ENCODE results near the gene HDGFL1. TPM values are rescaled to one million over a fixed set of nuclear protein-coding genes. Genes with fewer than 3 reads are reported as not detected.

HDGFL1 gene
- total RNA-seq (not detected in 2 replicates), polyA plus RNA-seq (not detected in 2 replicates), polyA minus RNA-seq (ENCODE audit: low replicate concordance) (not detected in 2 replicates)
- polyA plus RNA-seq (2012): not detected in 2 replicates

DNA sequence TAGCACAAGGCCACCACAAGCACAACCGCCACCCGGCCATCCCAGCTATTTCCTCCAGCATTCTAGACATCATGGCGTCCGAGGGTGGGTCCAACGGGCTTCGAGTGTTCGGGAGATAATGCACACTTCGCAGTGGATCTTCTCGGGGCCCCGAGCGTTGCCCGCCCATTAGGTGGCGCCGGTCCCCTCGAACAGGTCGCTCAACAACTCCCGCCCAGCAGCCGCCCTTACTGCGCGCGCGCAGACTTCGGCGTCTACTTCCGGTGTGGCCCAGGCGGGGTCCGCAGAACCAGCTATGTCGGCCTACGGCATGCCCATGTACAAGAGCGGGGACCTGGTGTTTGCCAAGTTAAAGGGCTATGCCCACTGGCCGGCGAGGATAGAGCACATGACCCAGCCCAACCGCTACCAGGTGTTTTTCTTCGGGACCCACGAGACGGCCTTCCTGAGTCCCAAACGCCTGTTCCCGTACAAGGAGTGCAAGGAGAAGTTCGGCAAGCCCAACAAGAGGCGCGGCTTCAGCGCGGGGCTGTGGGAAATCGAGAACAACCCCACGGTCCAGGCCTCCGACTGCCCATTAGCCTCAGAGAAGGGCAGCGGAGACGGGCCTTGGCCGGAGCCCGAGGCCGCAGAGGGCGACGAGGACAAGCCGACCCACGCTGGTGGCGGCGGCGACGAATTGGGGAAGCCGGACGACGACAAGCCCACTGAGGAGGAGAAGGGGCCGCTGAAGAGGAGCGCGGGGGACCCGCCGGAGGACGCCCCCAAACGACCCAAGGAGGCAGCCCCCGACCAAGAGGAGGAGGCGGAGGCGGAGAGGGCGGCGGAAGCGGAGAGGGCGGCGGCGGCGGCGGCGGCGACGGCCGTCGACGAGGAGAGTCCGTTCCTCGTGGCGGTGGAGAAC, at the start of gene HDGFL1:
Gene HDGFL1 (plus strand): TSS at position 286 of the 904 bp plus-strand sequence. CDS start 10 bp downstream, at position 296.
- no peaks in the 10 kb centered on the region for H3K36me3 ChIP-seq (ENCODE audit: control insufficient read depth, insufficient read depth, low read length)
- H3K27me3 ChIP-seq (ENCODE audit: control insufficient read depth, insufficient read depth, low read length): no peaks in the 10 kb centered on the region
- no peaks in the 10 kb centered on the region for H3K4me1 ChIP-seq (ENCODE audit: control insufficient read depth, extremely low read depth, insufficient read depth, low read length)
- no peak for DNase-seq (ENCODE audit: low read depth in 2 of 2)
- no peak within 1 kb of the TSS for H3K9ac ChIP-seq (ENCODE audit: insufficient read depth, low read length)
- no peak within 1 kb of the TSS for H3K4me3 ChIP-seq (replicated peaks in 1 of 4; ENCODE audit: control extremely low read depth in 1 of 4, insufficient read depth in 1 of 4, low read depth in 3 of 4, low read length in 4 of 4)
- H3K79me2 ChIP-seq (ENCODE audit: control insufficient read depth, insufficient read depth, low read length): no peaks in the 10 kb centered on the region
- H3K4me2 ChIP-seq (ENCODE audit: extremely low read depth, insufficient read depth, low read length): no peak within 1 kb of the TSS
- H3K27ac ChIP-seq (ENCODE audit: insufficient read depth, low read length): no peak within 1 kb of the TSS
- H4K20me1 ChIP-seq (ENCODE audit: control insufficient read depth, extremely low read depth, insufficient read depth, low read length): no peaks in the 10 kb centered on the region
- no peaks in the 10 kb centered on the region for H3K9me3 ChIP-seq (ENCODE audit: control insufficient read depth, insufficient read depth, low read depth, low read length)
- H2AFZ ChIP-seq (ENCODE audit: low read length): no peak within 1 kb of the TSS
- TF ChIP-seq EZH2 (IDR thresholded peaks at IDR 0.05; ENCODE audit: low read length, missing control alignments): no peak
- TF ChIP-seq, protein P1, sequence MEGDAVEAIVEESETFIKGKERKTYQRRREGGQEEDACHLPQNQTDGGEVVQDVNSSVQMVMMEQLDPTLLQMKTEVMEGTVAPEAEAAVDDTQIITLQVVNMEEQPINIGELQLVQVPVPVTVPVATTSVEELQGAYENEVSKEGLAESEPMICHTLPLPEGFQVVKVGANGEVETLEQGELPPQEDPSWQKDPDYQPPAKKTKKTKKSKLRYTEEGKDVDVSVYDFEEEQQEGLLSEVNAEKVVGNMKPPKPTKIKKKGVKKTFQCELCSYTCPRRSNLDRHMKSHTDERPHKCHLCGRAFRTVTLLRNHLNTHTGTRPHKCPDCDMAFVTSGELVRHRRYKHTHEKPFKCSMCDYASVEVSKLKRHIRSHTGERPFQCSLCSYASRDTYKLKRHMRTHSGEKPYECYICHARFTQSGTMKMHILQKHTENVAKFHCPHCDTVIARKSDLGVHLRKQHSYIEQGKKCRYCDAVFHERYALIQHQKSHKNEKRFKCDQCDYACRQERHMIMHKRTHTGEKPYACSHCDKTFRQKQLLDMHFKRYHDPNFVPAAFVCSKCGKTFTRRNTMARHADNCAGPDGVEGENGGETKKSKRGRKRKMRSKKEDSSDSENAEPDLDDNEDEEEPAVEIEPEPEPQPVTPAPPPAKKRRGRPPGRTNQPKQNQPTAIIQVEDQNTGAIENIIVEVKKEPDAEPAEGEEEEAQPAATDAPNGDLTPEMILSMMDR (conservative IDR thresholded peaks at IDR 0.05 in 1 of 2, IDR thresholded peaks at IDR 0.05 in 1 of 2; ENCODE audit: low read depth in 1 of 2, low read length in 2 of 2): no peak

DNA sequence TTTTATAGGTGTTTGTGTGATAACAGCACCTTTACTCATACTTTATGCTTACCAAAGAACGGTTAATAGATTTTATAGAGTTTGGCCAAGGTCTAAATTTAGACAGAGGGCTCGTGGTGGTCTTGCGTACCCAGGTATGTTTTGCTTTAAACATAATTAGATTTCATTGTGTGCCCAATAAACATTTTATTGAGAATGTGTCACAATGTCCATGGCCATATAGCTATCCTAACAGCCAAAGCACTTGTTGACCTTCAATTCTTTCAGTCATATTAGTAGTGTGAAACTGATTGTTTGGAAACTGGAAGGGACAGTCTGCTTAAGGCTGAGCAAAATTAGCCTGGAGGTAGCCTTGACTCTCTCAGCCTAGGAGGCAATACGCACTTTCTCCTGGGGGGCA, 48.3 kb upstream of the HDGFL1 start:
- DNase-seq (ENCODE audit: low read depth in 2 of 2): no peak
- no peak overlapping the region for H2AFZ ChIP-seq (ENCODE audit: low read length)
- no peaks in the 10 kb centered on the region for H3K4me1 ChIP-seq (ENCODE audit: control insufficient read depth, extremely low read depth, insufficient read depth, low read length)
- no peaks in the 10 kb centered on the region for H4K20me1 ChIP-seq (ENCODE audit: control insufficient read depth, extremely low read depth, insufficient read depth, low read length)
- H3K79me2 ChIP-seq (ENCODE audit: control insufficient read depth, insufficient read depth, low read length): no peaks in the 10 kb centered on the region
- H3K27me3 ChIP-seq (ENCODE audit: control insufficient read depth, insufficient read depth, low read length): no peaks in the 10 kb centered on the region
- no peak overlapping the region for H3K27ac ChIP-seq (ENCODE audit: insufficient read depth, low read length)
- no peak for TF ChIP-seq EZH2 (IDR thresholded peaks at IDR 0.05; ENCODE audit: low read length, missing control alignments)
- TF ChIP-seq, protein P1 (conservative IDR thresholded peaks at IDR 0.05 in 1 of 2, IDR thresholded peaks at IDR 0.05 in 1 of 2; ENCODE audit: low read depth in 1 of 2, low read length in 2 of 2): no peak
- no peaks in the 10 kb centered on the region for H3K9me3 ChIP-seq (ENCODE audit: control insufficient read depth, insufficient read depth, low read depth, low read length)
- no peak overlapping the region for H3K4me2 ChIP-seq (ENCODE audit: extremely low read depth, insufficient read depth, low read length)
- no peak overlapping the region for H3K9ac ChIP-seq (ENCODE audit: insufficient read depth, low read length)
- no peak overlapping the region for H3K4me3 ChIP-seq (replicated peaks in 1 of 4; ENCODE audit: control extremely low read depth in 1 of 4, insufficient read depth in 1 of 4, low read depth in 3 of 4, low read length in 4 of 4)
- H3K36me3 ChIP-seq (ENCODE audit: control insufficient read depth, insufficient read depth, low read length): no peaks in the 10 kb centered on the region

DNA sequence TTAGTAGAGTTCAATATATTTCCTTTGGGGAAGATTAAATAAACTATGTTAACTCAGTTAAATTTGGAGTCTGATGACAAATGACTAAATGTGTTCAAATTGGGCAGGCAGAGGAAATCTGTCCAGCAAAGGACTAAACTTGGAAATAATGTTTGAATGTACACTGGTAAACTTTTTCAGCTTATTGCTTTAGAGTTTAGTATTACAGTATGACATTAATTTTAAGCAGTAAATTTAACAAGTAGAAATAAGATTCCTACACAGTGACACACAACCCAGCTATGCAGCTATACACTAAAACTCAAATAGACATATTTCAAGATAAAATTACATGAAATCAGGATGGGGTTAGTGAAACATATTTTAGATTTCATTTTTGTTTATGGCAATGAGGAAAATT, 42.6 kb upstream of the HDGFL1 start:
- Histone ChIP-seq H3K36me3 (ENCODE audit: control insufficient read depth, insufficient read depth, low read length) (no peaks in the 10 kb centered on the region), H3K27ac (ENCODE audit: insufficient read depth, low read length) (no peak overlapping the region)
- TF ChIP-seq, protein P1 (conservative IDR thresholded peaks at IDR 0.05 in 1 of 2, IDR thresholded peaks at IDR 0.05 in 1 of 2; ENCODE audit: low read depth in 1 of 2, low read length in 2 of 2): no peak
- no peak for TF ChIP-seq EZH2 (IDR thresholded peaks at IDR 0.05; ENCODE audit: low read length, missing control alignments)

More for the DNA sequence above, 42.6 kb upstream of the HDGFL1 start:
- DNase-seq (ENCODE audit: low read depth in 2 of 2): peak; percentile 17 to 40
- Histone ChIP-seq H3K79me2 (ENCODE audit: control insufficient read depth, insufficient read depth, low read length) (no peaks in the 10 kb centered on the region), H2AFZ (ENCODE audit: low read length) (no peak overlapping the region), H3K9me3 (ENCODE audit: control insufficient read depth, insufficient read depth, low read depth, low read length) (no peaks in the 10 kb centered on the region), H3K9ac (ENCODE audit: insufficient read depth, low read length) (no peak overlapping the region), H3K4me3 (replicated peaks in 1 of 4; ENCODE audit: control extremely low read depth in 1 of 4, insufficient read depth in 1 of 4, low read depth in 3 of 4, low read length in 4 of 4) (no peak overlapping the region), H3K4me2 (ENCODE audit: extremely low read depth, insufficient read depth, low read length) (no peak overlapping the region), H3K27me3 (ENCODE audit: control insufficient read depth, insufficient read depth, low read length) (no peaks in the 10 kb centered on the region), H3K4me1 (ENCODE audit: control insufficient read depth, extremely low read depth, insufficient read depth, low read length) (no peaks in the 10 kb centered on the region), H4K20me1 (ENCODE audit: control insufficient read depth, extremely low read depth, insufficient read depth, low read length) (no peaks in the 10 kb centered on the region)

All from fibroblast of lung (primary cell).